ENCODE measurements around the gene HIC2.
"Not testable (repeated sequence)": the region's sequence is repeated elsewhere in the genome, so short reads cannot be mapped to it uniquely, and the experiment has no call there.

- not testable (repeated sequence) for TF ChIP-seq ETV6 (conservative IDR thresholded peaks at IDR 0.05 in 1 of 2, IDR thresholded peaks at IDR 0.05 in 1 of 2; ENCODE audit: borderline replicate concordance in 1 of 2, low read depth in 1 of 2); HDAC6 (IDR thresholded peaks at IDR 0.05; ENCODE audit: unreplicated experiment); POLR2A (IDR thresholded peaks at IDR 0.05; ENCODE audit: low read depth, low read length); MTA3 (IDR thresholded peaks at IDR 0.05; ENCODE audit: borderline replicate concordance, low read length); SUZ12 (IDR thresholded peaks at IDR 0.05; ENCODE audit: unreplicated experiment); SP1 (IDR thresholded peaks at IDR 0.05; ENCODE audit: low read depth, low read length); CTCF (IDR thresholded peaks at IDR 0.05 in 2 of 3, conservative IDR thresholded peaks at IDR 0.05 in 1 of 3; ENCODE audit: control insufficient read depth in 2 of 3, extremely low read depth in 1 of 3, insufficient read depth in 1 of 3, low read depth in 3 of 3, low read length in 3 of 3); EZH2 (IDR thresholded peaks at IDR 0.05; ENCODE audit: borderline replicate concordance, control insufficient read depth, low read depth, low read length); RAD21 (IDR thresholded peaks at IDR 0.05; ENCODE audit: insufficient read depth, low read depth, low read length); YY1 (IDR thresholded peaks at IDR 0.05; ENCODE audit: low read depth, low read length); TCF12 (IDR thresholded peaks at IDR 0.05; ENCODE audit: low read depth, low read length); CHD4 (IDR thresholded peaks at IDR 0.05)
- TF ChIP-seq, protein P1, sequence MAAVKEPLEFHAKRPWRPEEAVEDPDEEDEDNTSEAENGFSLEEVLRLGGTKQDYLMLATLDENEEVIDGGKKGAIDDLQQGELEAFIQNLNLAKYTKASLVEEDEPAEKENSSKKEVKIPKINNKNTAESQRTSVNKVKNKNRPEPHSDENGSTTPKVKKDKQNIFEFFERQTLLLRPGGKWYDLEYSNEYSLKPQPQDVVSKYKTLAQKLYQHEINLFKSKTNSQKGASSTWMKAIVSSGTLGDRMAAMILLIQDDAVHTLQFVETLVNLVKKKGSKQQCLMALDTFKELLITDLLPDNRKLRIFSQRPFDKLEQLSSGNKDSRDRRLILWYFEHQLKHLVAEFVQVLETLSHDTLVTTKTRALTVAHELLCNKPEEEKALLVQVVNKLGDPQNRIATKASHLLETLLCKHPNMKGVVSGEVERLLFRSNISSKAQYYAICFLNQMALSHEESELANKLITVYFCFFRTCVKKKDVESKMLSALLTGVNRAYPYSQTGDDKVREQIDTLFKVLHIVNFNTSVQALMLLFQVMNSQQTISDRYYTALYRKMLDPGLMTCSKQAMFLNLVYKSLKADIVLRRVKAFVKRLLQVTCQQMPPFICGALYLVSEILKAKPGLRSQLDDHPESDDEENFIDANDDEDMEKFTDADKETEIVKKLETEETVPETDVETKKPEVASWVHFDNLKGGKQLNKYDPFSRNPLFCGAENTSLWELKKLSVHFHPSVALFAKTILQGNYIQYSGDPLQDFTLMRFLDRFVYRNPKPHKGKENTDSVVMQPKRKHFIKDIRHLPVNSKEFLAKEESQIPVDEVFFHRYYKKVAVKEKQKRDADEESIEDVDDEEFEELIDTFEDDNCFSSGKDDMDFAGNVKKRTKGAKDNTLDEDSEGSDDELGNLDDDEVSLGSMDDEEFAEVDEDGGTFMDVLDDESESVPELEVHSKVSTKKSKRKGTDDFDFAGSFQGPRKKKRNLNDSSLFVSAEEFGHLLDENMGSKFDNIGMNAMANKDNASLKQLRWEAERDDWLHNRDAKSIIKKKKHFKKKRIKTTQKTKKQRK (IDR thresholded peaks at IDR 0.05; ENCODE audit: low read depth, low read length), result not testable (repeated sequence)
These were observed 19.0 kb downstream of the HIC2 start for GRCh38 chr22:21435998-21436810.

Measured in GM12878 (cell line).